Upper lobe of right lung (tissue), 1 donor: ENCODE measurements around the gene TBX4. TPM values are rescaled to one million over a fixed set of nuclear protein-coding genes. Genes with fewer than 3 reads are reported as not detected.

Experiments
- ATAC-seq: fragments of 200-7000 bp; cut with Tn5 transposase; one replicate; pipeline ENCODE4 v1.9.1; 2020; ENCODE audit warnings: mild to moderate bottlenecking, moderate library complexity
- DNase-seq: peaks from one replicate; pipeline ENCODE4 v3.0.0-alpha.2; 2020
- H3K27ac ChIP-seq: fragments of 200-600 bp; one replicate; pipeline ENCODE4 v1.8.0; 2022
- H3K27me3 ChIP-seq: fragments of 200-600 bp; one replicate; pipeline ENCODE4 v1.8.0; 2022; ENCODE audit warnings: mild to moderate bottlenecking
- H3K36me3 ChIP-seq: fragments of 200-600 bp; one replicate; pipeline ENCODE4 v1.8.0; 2022
- H3K4me1 ChIP-seq: fragments of 200-600 bp; one replicate; pipeline ENCODE4 v1.8.0; 2022
- H3K4me3 ChIP-seq: fragments of 200-600 bp; one replicate; pipeline ENCODE4 v1.8.0; 2022; ENCODE audit warnings: mild to moderate bottlenecking
- H3K9me3 ChIP-seq: fragments of 200-600 bp; one replicate; pipeline ENCODE4 v1.8.0; 2022
- CTCF ChIP-seq: fragments of 200-600 bp; IDR thresholded peaks from one replicate; pipeline ENCODE4 v1.8.0; 2022; ENCODE audit warnings: antibody characterized with exemption
- intact Hi-C: fragments of 100-400 bp; cut with DNase I; formaldehyde crosslinking; loops from one replicate; pipeline ENCODE4 v1.11.0; 2022
- total RNA-seq: library from RNA; stranded (reverse); fragmentation: NEBNext Ultra II Directional; extraction: Animal tissue kit (Norgen Biotek cat#: 25700); gene quantifications from one replicate; pipeline ENCODE4 v1.2.1, GENCODE V29; 2021
- donor health status: DM: no; HTN: yes; CAD: no; lungs with severe emphysema.

The TBX4 gene
- total RNA-seq, 1 donor from 2014 or later, result 28.6 TPM

DNA sequence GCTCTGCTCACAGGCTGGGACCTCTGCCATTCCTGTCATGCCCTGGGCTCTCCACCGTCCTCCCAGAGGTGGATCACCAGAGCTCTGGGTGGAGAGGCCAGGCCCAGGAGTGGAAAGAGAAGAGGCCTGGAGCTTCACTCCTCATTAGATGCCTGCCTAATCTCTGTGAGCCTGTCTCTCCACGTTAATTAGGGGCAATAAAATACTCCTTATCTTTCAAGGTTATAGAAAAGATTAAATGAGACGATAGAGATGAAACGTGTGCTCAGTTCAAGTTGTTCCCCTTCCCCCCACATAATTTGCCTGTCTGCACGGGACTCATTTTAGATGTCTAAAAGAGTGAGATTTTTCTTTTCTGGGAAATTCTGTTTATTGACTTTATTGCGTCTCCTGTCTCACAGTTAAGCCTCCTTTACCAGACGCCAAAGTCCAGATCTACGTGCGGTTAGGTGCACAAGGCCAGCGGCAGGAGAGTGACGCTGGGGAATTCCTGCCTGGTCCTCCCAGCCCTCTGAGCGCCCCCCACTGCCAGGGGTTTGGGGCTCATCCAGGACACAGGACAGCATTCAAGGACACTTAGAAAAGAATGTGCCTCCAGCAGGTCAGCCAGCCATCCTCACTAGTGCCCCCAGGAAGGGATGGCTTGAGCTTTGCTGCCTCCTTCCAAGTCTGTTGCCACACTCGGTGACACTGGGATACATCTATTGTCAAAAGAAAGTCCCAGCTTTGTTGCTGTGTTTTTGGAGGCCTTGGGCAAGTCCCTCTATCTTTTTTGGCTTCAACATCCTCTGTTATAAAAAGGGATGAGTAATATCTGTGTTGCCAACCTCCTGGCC, 42.3 kb downstream of the TBX4 start:
- TF ChIP-seq CTCF, result no peak
- Histone ChIP-seq H3K4me3 (no peak overlapping the region), H3K36me3 (no peaks in the 10 kb centered on the region), H3K27ac (no peak overlapping the region), H3K4me1 (no peaks in the 10 kb centered on the region), H3K27me3 (no peaks in the 10 kb centered on the region), H3K9me3 (no peaks in the 10 kb centered on the region)
- intact Hi-C loops, result no loop called here
- ATAC-seq (no peak), DNase-seq (no peak)

DNA sequence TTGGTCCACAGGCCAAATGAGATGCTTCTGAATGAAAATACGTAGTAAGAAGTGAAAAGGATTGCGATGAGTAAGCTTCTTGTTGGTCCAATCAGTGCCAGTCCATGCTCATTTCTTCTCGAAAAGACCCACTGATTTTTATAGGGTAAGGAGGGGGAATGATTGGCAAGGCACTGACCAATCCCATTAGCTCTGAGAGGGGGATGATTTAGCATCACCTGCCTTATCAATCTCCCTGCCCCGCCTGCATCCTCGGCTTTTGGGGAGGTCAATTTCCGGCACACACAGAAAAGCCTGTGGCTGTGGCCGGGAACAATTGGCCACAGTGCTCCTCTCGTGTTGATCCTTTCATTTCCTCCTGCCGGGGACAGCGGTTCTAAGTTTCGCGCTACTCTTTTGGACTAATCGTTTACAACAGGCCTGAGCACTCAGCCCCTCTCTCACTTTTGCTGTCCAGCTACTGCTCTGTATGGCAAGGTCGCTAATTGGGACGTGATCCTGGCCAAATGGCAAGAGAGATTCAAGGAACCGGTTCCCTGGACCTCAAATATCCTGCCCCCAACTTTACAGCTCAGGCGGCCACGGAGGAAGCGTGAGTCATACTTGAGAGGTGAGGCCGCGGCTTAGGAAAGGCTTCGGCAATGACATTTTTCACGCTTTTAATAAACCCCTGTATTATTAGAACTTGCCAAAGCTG, 43.1 kb downstream of the TBX4 start:
- Histone ChIP-seq H3K36me3 (no peaks in the 10 kb centered on the region), H3K4me1 (no peaks in the 10 kb centered on the region), H3K27me3 (no peaks in the 10 kb centered on the region), H3K4me3 (no peak overlapping the region), H3K27ac (no peak overlapping the region), H3K9me3 (no peaks in the 10 kb centered on the region)
- intact Hi-C loops, result no loop called here
- ATAC-seq, result no peak
- no peak for DNase-seq
- TF ChIP-seq CTCF, result no peak

GRCh38 chr17:61496174-61496956, 44.1 kb downstream of the TBX4 start:
- H3K36me3 ChIP-seq, result no peaks in the 10 kb centered on the region
- intact Hi-C loops, result no loop called here
- no peaks in the 10 kb centered on the region for H3K4me1 ChIP-seq
- TF ChIP-seq CTCF, result no peak
- DNase-seq, result no peak
- H3K9me3 ChIP-seq, result no peaks in the 10 kb centered on the region
- no peak overlapping the region for H3K27ac ChIP-seq
- ATAC-seq, result no peak
- no peak overlapping the region for H3K4me3 ChIP-seq
- no peaks in the 10 kb centered on the region for H3K27me3 ChIP-seq

DNA sequence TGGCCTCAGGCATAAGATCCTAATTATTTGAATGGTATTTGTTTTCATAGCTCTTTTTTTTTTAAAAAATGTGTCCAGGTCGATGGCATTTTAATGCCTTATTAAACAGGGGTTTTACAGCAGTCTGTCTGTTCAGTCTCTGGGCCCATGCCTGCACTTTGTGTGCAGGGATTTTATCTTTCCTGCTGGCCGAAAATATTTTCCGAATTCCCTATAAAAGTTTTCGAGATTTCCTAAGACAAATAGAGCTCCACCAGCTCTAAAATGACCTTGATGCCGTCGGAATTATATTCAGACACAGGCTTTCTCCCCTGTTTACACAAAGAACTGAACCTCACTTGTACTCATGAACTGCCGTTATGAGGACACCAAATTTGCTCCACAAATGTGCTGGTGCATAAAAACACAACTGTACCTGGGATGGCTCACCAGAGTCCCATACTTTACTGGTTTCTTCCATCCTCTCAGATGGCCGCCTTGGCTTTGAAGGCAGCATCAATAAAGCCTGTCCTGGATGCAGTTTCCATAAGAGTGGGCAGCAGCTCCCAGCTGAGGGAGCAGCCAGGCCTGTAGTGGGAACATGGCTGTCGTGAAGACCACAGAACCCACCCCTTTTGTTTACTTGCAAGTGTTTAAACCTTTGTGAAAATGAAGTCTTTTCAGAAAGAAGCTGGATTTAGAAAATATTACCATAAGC, 44.9 kb downstream of the TBX4 start:
- Histone ChIP-seq H3K27ac (no peak overlapping the region), H3K9me3 (no peaks in the 10 kb centered on the region), H3K36me3 (no peaks in the 10 kb centered on the region), H3K4me3 (no peak overlapping the region), H3K4me1 (no peaks in the 10 kb centered on the region), H3K27me3 (no peaks in the 10 kb centered on the region)
- DNase-seq, result no peak
- ATAC-seq, result no peak
- no peak for TF ChIP-seq CTCF
- intact Hi-C loops, result no loop called here
